ENCODE data around the gene ZYX. TPM values are rescaled to one million over a fixed set of nuclear protein-coding genes. Genes with fewer than 3 reads are reported as not detected.
A peak's percentile ranks its signal among the peaks of the same experiment; 100 is the strongest.

ZYX gene
- total RNA-seq, 1 experiment from 2014 or later: 237 TPM

GRCh38 chr7:143376396-143376795, 4.7 kb upstream of the ZYX start:
- Histone ChIP-seq H2BK15ac (ENCODE audit: low read depth, low read length) (no peak overlapping the region), H3K4ac (ENCODE audit: low read depth, low read length) (no peak overlapping the region), H2BK120ac (ENCODE audit: low read depth, low read length, poor library complexity, severe bottlenecking) (no peak overlapping the region), H3K4me2 (ENCODE audit: insufficient read depth, insufficient read length, low read length) (no peak overlapping the region), H2BK5ac (ENCODE audit: insufficient read length, low read length) (no peak overlapping the region), H3K27me3 (ENCODE audit: insufficient read depth, low read length) (0 out of 2 replicates have a peak, but pooled peaks cover 2% of the 10 kb centered on the region), H4K20me1 (ENCODE audit: control insufficient read depth, insufficient read depth, insufficient read length) (no peaks in the 10 kb centered on the region), H3K4me1 (ENCODE audit: insufficient read depth, low read length) (no peaks in the 10 kb centered on the region; the same call in 1 of the 2 replicates), H3K23me2 (ENCODE audit: insufficient read length, low read depth, low read length, poor library complexity, severe bottlenecking) (peaks cover 7% of the 10 kb centered on the region), H3K27ac (ENCODE audit: insufficient read length, low read depth, low read length) (no peak overlapping the region), H3K79me2 (ENCODE audit: insufficient read depth, low read length) (no peaks in the 10 kb centered on the region; the same call in 1 of the 2 replicates), H3T11ph (ENCODE audit: low read length) (no peak overlapping the region), H4K91ac (ENCODE audit: insufficient read length, low read depth, low read length) (no peak overlapping the region), H3K79me1 (ENCODE audit: insufficient read depth, low read depth, low read length, poor library complexity, severe bottlenecking) (no peaks in the 10 kb centered on the region), H2BK12ac (ENCODE audit: insufficient read length, low read depth, low read length) (no peak overlapping the region), H4K5ac (ENCODE audit: insufficient read length, low read depth, low read length) (no peak overlapping the region), H3K14ac (ENCODE audit: insufficient read depth, low read length) (no peak overlapping the region; the same call in 1 of the 2 replicates), H2AK5ac (ENCODE audit: insufficient read length, low read length) (no peak overlapping the region), H2BK20ac (ENCODE audit: low read depth, low read length, poor library complexity, severe bottlenecking) (no peak overlapping the region), H3K9me3 (ENCODE audit: control insufficient read depth, low read depth, low read length) (no peaks in the 10 kb centered on the region), H2AFZ (ENCODE audit: low read length) (no peak overlapping the region), H3K56ac (ENCODE audit: insufficient read length, low read depth, low read length) (no peak overlapping the region), H3K23ac (ENCODE audit: insufficient read length, low read depth, low read length) (no peak overlapping the region), H4K8ac (replicated peaks; ENCODE audit: insufficient read length, low read depth, low read length) (no peak overlapping the region), H3K9ac (ENCODE audit: extremely low read depth, insufficient read length, low read length) (no peak overlapping the region), H3K18ac (ENCODE audit: insufficient read length, low read depth, low read length) (no peak overlapping the region)
- DNase-seq: peak; percentile 40
- no CpG with 5 or more reads among the region's 5 CpGs for WGBS (ENCODE audit: extremely low coverage, insufficient read length, low lambda C conversion rate)
- H3K4me3 Mint-ChIP-seq: no peak overlapping the region
- peaks cover 35 to 39% of the 10 kb centered on the region in 2 experiments for H3K4me1 Mint-ChIP-seq
- peaks cover 0 to 7% (median 0%) of the 10 kb centered on the region in 3 experiments; a peak in 1 of 7 replicates for H3K36me3 Mint-ChIP-seq (ENCODE audit: insufficient read depth in 1 of 3, low read depth in 3 of 3)
- H3K27me3 Mint-ChIP-seq (ENCODE audit: low read depth): no peaks in the 10 kb centered on the region
- no peaks in the 10 kb centered on the region for H3K9me3 Mint-ChIP-seq
- no peak for TF ChIP-seq CTCF (conservative IDR thresholded peaks at IDR 0.05)
- H3K27ac Mint-ChIP-seq: no peak overlapping the region; a peak in 1 of 7 replicates
